ENCODE data around the gene TYW3.
A peak's percentile ranks its signal among the peaks of the same experiment; 100 is the strongest.
"Not testable (repeated sequence)": the region's sequence is repeated elsewhere in the genome, so short reads cannot be mapped to it uniquely, and the experiment has no call there.

Gene TYW3

DNA sequence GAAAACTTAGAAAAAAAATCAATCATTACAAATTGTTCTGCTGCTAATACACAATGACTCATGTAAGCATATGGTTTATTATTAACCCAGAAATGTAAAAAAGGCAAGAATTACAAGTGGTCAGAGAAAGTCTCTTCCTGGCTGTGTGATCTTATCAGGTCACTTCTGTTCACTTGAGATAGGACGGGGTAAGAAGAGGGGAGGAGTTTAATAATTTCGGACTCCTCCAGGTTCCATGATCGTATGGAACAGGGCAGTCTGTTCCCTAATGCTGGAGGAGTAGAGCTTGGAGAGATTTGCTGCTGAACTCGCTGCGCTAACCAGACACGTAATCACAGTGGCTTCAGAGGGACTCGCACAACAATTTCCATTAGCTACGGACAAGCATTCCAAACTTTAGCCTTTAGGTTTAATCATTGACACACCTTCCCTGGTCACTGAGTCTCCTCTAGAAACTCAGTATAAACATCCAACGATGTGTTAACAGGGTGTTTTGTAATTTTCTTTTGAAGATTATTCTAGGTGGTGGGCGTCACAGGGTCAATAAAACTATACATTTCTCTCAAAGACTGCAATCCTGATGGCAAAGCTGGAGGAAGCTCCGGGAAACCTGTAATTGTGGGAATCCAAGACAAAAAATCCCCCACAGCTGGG lies 1.4 kb upstream of the TYW3 start:
- peak; percentile 49 for DNase-seq (ENCODE audit: low read depth)

DNA sequence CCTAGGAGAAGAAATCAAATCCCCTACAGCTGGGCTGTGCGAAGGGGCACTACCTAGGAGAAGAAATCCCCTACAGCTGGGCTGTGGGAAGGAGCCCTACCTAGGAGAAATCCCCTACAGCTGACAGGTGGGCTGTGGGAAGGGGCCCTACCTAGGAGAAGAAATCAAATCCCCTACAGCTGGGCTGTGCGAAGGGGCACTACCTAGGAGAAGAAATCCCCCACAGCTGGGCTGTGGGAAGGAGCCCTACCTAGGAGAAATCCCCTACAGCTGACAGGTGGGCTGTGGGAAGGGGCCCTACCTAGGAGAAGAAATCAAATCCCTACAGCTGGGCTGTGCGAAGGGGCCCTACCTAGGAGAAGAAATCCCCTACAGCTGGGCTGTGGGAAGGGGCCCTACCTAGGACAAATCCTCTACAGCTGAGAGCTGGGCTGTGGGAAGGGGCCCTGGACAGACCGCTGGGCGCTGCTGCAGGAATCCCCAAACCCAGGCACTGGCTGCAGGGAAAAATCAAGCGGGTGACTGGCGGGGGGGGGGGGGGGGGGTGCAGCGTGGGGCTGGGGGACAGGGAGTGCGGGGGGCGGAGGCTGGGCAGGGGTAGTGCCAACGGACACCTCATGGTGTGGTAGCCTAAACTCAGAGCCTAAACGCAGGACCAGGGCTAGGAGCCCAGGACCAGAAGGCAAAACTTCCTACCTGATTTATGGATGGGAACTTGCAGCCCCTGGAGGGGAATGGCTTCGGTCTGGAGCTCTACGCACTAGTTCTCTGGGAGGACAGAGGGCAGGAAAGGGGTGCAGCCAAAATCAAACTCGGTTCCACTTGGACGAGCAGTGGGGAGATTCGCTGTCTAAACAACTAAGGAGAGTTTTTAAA lies 643 bp upstream of the TYW3 start:
- not testable (repeated sequence) for DNase-seq (ENCODE audit: low read depth)

DNA sequence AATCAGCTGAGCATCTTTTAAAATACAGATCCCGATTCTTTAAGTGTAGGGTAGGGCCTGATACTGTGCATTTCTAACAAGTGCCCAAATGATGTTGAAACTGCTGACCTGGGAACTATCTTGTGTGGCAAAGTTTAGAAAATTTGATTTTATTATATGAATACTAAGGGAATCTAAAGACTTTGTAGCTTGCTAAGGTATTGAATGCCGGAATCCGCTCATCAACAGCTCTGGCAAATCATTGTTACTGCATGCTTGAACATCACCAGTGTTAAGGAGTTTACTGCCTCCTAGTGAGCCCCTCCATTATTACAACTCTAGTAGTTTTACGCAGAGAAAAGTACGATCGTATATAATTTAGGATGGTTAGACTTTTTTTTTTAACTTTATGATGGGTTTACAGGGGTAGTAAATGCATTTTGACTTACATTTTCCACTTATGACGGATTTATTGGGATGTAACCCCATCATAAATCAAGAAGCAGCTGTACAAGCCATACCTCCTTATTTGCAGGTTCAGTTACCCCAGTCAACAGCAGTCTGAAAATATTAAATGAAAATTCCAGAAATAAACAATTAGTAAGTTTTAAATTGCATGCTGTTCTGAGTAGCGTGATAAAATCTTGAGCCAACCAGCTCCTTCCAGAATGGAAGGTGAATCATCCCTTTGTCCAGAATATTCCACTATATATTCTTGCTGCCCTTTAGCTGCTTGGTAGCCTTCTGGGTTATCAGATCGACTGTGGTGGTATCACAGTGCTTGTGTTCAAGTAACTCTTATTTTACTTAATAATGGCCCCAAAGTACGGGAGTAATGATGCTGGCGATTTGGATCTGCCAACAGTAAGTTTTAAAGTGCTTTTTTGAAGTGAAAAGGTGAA lies 892 bp downstream of the TYW3 start:
- DNase-seq (ENCODE audit: low read depth) = peak; percentile 86

DNA sequence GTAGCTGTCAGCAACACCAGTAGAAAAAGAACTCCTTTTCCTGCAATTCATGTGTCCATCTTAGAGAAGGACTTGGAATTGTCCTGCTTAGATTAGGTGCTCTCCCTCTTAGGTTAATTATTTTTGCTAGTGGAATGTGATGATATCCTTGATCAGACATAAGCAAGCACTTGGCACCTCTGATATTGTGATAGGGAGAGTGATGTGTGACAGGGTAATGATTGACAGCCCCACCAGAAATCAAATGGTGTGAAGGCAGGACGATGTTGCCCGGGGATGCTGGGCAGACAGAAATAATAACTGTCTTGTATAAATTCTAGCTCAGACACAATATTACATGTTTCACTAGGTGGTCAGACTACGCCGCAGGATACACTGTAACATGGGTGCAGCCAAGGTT lies 4.4 kb downstream of the TYW3 start:
- no peak for DNase-seq (ENCODE audit: low read depth)

DNA sequence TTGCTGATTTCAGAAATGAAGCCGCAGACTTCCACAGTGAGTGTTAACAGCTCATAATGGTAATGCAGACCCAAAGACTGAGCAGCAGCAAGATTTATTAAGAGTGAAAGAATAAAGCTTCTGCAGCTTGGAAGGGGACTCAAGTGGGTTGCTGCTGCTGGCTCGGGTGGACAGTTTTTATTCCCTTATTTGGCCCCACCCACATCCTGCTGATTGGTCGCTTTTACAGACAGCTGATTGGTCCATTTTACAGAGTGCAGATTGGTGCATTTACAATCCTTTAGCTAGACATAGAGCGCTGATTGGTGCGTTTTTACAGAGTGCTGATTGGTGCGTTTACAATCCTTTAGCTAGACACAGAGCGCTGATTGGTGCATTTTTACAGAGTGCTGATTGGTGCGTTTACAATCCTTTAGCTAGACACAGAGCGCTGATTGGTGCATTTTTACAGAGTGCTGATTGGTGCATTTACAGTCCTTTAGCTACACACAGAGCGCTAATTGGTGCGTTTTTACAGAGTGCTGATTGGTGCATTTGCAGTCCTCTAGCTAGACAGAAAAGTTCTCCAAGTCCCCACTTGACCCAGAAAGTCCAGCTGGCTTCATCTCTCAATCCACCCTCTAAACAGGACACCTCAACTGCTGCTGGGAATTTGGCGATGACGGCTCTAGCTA lies 7.5 kb downstream of the TYW3 start:
- DNase-seq (ENCODE audit: low read depth) = not testable (repeated sequence)

DNA sequence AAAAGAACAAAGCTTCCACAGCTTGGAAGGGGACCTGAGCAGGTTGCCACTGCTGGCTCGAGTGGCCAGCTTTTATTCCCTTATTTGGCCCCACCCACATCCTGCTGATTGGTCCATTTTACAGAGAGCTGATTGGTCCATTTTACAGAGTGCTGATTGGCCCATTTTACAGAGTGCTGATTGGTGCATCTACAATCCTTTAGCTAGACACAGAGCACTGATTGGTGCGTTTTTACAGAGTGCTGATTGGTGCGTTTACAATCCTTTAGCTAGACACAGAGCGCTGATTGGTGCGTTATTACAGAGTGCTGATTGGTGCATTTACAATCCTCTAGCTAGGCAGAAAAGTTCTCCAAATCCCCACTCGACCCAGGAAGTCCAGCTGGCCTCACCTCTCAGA lies 12.3 kb downstream of the TYW3 start:
- not testable (repeated sequence) for DNase-seq (ENCODE audit: low read depth)

DNA sequence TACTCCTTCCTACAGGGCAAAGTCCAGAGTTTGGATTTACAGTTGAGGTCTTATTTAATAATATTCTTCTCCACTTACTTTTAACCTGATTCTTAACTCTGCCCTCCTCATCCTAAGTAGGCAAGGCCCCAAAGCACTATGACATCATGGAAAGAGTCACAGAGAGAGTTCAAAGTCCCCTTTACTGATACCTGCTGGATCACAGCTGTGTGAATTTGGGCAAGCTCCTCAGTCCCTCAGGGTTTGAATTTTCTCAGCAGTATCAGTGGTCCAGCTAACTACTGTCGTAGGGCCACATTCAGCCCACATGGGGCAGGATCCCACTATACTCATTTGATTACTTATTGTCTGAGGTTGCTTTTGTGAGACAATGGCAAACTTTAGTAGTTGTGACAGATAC lies 16.0 kb downstream of the TYW3 start:
- DNase-seq (ENCODE audit: low read depth) = no peak

DNA sequence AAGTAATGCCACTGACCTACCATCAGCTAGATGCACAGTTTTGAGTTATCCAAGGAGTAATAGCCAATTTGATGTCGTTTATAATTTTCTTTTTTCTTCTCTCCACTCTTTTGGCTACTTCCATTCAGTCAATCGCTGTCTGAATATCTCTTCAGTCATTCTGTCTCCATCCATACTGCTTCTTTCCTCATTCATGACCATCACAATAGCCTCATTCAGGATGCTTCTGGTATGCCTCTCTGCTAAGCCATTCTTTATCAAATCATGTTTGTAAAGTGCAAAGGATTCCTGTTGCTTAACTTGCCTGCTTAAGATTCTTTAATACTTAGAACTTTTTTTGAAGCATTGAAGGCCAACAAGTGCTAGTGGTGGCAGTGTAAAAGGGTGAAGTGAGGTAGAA lies 20.2 kb downstream of the TYW3 start:
- DNase-seq (ENCODE audit: low read depth) = no peak

DNA sequence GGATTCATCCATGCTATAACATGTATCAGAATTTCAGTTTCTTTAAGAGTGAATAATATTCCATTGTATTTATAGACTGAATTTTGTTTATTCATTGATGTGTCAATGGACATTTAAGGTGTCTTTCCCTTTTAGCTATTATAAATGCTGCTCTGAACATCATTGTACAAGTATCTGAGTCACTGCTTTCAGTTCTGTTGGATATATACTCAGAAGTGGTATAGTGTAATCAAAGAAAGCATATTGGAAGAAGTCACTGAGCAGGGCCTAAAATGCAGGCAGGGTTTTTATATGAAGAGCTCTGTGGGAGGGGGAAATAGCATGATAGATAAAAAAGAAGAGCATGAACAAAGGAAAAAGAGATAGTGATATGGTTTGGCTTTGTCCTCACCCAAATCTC lies 22.5 kb downstream of the TYW3 start:
- no peak for DNase-seq (ENCODE audit: low read depth)

DNA sequence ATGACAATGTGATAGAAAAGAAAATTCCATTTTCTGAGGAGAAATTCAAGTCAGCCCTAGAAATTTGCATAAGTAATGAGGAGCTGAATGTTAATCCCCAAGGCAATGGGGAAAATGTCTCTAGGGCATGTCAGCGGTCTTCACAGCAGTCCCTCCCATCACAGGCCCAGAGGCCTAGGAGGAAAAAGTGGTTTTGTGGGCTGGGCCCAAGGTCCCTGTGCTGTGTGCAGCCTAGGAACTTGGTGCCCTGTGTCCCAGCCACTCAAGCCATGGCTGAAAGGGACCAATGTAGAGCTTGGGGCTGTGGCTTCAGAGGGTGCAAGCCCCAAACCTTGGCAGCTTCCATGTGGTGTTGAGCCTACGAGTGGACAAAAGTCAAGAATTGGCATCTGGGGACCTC lies 23.7 kb downstream of the TYW3 start:
- not testable (repeated sequence) for DNase-seq (ENCODE audit: low read depth)

DNA sequence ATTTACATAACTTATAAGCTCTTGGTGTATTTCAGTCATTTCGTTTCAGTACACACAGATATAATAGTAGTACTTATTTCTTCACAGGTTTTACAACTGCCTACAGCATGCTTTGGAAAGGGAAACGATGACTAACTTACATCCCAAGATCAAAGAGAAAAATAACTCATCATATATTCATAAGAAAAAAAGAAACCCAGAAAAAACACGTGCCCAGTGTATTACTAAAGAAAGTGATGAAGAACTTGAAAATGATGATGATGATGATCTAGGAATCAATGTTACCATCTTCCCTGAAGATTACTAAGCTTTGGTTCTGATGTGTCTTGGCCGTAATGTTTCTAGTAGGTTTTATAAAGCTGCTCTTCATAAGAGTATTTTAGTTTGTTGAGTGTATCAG lies 30.9 kb downstream of the TYW3 start:
- peak; percentile 8 for DNase-seq (ENCODE audit: low read depth)

DNA sequence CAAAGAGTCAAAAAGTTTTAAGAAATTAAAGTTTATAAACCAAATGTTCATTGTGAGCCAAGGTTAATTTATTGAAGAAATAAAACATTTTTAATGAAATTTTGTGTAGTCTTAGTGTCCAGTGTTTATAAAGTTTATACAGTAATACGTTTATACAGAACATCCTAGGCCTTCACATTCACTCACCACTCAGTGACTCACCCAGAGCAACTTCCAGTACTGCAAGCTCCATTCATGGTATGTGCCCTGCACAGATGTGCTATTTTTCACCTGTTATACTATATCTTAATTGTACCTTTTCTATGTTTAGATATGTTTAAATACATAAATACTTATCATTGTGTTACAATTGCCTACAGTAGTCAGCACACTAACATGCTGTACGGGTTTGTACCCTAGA lies 33.6 kb downstream of the TYW3 start:
- DNase-seq (ENCODE audit: low read depth) = peak; percentile 20

DNA sequence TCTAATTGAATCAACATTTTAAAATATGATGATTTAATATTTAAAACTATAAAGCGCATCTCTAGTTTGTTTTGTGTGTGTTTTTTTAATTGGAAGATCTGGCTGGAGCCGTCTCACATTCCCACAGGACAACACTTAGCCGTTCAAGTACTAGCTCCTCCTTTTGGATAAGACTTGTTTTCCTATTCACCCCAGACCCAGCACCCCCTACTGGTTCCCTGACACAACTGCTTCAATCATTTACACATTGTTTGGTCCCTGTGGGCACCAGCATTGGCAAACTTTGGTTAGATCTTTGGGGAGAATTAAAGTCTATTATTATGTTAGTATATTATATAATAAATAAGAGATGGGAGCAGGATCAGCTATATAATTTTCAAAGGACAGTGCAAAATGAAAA lies 34.5 kb downstream of the TYW3 start:
- DNase-seq (ENCODE audit: low read depth) = peak; percentile 53

DNA sequence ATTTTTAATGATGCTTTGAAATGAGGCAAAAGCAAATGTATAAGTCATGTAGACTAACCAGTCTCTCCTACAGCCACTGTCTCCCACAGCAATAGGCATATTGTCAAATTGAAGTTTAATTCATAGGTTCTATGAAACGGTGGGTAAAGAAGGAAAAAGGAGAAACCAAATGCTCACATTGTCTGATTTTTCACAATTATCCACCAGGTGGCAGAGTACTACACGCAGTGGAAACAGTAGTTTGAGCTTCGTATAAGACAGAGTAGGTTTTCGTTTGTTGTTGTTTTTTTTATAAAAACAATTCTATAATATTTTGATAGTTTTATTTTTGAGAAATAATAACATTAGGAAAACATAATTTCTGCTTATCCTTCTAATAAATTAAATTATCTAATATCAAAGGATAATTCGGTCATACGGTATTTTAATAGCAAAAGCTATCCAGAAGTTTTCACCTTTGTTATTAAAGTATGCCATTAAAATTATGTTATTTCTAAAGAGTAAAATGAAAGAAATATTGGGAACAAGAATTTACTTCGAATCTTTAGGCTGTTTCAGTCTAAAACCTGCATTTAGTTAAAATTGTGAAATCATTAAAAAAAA lies 39.1 kb downstream of the TYW3 start:
- DNase-seq (ENCODE audit: low read depth) = peak; percentile 64

DNA sequence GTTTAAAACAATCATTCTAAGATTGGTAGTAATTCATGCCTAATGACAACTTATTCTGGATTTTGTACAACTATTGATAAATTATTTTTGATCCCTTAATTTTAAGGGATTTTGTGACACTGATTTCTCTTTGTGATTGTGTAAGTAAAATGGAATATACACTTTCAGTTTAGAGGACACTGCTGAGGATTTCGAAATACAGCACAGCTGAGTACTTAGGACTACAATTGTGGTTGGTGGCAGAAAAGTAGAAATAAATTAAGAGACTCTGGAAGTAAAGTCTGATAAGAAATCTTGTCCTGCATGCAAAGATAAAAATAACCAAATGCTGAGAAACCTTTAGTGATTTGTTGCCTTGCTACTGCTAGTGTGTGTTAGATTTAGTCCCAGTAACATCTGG lies 40.0 kb downstream of the TYW3 start:
- no peak for DNase-seq (ENCODE audit: low read depth)

DNA sequence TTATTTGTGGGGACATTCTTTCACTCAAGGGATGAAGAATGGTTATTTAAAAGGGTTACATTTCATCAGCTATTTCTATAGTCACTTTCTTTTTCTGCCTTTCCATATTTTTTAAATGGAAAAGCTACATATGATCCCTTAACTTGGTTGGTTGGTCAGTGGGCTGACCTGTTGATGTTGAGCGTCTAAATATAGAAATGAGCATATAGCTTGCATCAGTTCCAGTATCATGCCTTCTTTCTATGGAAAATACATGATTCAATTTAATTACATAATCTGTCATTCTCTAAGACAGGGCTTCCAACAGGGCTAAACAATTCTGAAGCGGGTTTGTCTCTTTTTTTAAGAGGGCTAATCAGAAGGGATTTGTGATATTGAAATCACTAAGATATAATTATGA lies 40.6 kb downstream of the TYW3 start:
- DNase-seq (ENCODE audit: low read depth) = no peak

DNA sequence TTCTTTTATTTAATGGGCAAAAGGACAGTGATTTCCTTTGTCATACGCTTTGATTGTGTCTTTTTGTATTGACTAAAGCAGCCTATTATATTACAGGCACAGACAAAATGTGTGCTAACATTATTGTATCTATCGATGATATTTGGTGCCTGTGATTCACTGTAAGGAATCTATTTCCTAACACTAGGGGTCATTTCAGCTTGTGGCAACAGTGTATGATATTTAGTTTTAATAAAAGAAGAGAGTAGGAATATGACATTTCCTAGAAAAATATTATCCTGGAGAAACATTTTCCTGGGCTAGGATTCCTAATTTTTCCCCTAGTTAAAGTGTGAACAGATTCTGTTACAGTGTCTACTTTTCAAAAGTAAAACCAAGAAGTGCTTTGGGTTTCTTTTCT lies 42.8 kb downstream of the TYW3 start:
- peak; percentile 15 for DNase-seq (ENCODE audit: low read depth)

DNA sequence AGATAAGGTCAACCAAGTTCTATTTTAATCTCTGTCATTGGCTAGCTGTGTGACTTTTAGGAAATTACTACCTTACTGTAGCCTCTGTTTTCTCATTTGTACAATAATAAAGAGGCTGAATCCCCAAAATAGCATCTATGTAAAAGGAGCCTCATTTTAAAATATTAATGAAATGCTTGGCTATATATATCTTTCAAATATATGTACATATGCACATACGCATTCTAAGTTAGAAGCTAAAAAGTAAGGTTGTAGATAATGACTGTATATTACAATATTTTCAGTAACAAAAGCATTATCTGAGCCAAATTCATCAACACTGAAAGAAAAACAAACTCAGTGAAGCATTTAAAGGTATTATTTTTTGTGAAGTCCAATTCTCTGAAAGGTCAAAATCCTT lies 44.6 kb downstream of the TYW3 start:
- no peak for DNase-seq (ENCODE audit: low read depth)

DNA sequence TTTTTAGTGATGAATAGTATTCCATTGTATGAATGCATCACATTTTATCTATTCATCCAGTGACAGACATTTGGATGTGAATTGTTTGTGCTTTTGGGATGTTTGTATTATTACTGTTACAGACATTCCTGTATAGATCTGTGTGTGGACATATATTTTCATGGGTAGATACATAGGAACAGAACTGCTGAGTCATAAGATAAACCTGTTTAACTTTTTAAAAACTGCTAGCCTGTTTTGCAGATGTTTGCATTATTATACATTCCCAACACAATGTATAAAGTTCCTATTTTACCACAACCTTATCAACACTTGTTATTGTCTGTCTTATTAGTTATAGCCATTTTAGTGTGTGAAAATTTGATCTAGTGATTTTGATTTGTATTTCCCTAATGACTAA lies 46.8 kb downstream of the TYW3 start:
- no peak for DNase-seq (ENCODE audit: low read depth)

DNA sequence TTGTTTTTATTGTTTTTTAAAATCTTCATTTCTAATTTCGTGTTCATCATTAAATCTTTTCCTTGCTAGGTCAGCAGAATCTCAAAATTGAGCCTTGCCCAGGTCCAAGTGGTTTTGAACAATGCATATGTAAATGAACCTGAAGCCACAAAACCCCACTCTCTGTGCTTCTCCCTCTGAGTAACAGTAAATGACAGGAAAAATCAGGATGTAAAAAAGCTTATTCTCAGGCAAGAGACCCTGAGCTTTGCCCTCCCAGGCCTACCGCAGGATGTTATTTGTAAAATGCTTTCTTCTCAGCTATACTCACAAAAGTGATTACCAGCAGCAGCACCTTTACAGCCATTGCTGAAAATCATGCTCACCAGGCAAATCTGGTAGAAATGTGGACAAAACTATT lies 47.6 kb downstream of the TYW3 start:
- DNase-seq (ENCODE audit: low read depth) = no peak

DNA sequence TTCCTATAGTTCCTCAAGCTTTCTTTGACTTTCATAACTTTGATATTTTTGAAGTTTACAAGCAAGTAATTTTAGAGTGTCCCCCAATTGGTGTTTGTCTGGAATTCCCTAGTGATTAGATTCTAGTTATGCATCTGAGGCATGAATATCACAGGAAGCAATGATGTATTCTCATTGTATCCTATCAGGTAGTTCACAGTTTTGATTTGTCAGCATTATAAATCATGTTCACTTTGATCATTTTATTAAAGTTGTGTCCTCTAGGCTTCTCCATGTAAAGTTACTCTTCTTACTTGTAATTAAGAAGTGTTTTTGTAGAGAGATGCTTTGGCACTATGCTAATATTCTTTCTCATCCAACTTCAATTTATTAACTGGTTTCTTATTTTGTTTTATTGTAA lies 53.0 kb downstream of the TYW3 start:
- no peak for DNase-seq (ENCODE audit: low read depth)

DNA sequence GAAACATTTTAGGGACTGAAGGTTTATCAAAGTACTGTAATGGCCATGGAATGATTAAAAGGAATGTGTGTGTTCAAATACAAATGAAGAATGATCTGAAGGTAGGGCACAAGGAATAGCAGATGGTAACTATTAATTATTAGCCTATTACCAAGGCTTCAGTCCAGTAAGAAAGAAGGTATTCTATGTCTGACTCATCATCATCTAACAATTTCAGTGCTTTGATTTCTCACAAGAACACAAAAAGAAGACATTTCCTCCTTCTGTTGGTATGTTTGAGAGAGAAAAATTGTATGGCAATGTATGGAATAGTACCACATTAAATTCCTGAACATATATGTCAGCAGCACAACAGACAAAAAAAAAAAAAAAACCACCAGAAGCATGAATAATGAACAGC lies 57.5 kb downstream of the TYW3 start:
- peak; percentile 13 for DNase-seq (ENCODE audit: low read depth)

Data from ELR (cell line).